Suprapubic skin (tissue), 4 donors: ENCODE results near the gene PSME1. TPM values are rescaled to one million over a fixed set of nuclear protein-coding genes. Genes with fewer than 3 reads are reported as not detected.

Experiments
- DNase-seq, 2 donors: peaks; one replicate each; pipeline ENCODE4 v3.0.0-alpha.2; 2019; ENCODE audit warnings: low spot score in 2 of 2
- H3K27ac ChIP-seq: fragments of 200-600 bp; sonication (generic); one replicate; pipeline ENCODE4 v1.5.1; 2019
- H3K27me3 ChIP-seq: fragments of 200-600 bp; sonication (generic); one replicate; pipeline ENCODE4 v1.5.1; 2019
- H3K36me3 ChIP-seq: fragments of 200-600 bp; sonication (generic); one replicate; pipeline ENCODE4 v1.5.1; 2019
- H3K4me1 ChIP-seq: fragments of 200-600 bp; sonication (generic); one replicate; pipeline ENCODE4 v1.5.1; 2019
- H3K4me3 ChIP-seq: fragments of 200-600 bp; sonication (generic); one replicate; pipeline ENCODE4 v1.5.1; 2019; ENCODE audit warnings: mild to moderate bottlenecking
- H3K9me3 ChIP-seq: fragments of 200-600 bp; sonication (generic); one replicate; pipeline ENCODE4 v1.5.1; 2019
- EP300 ChIP-seq: sonication (generic); formaldehyde crosslinking; IDR thresholded peaks from one replicate; pipeline ENCODE4 v1.6.1; 2017; ENCODE audit warnings: antibody characterized with exemption
- POLR2A ChIP-seq, 2 donors: fragments of 450-650 bp; IDR thresholded peaks; one replicate each; pipeline ENCODE4 v1.6.1; 2017; ENCODE audit warnings: antibody characterized with exemption in 2 of 2, mild to moderate bottlenecking in 2 of 2, moderate library complexity in 2 of 2
- POLR2AphosphoS5 ChIP-seq, 3 donors: sonication (generic); formaldehyde crosslinking; IDR thresholded peaks; one replicate each; pipeline ENCODE4 v1.6.1; 2017; ENCODE audit warnings: antibody characterized with exemption in 3 of 3
- WGBS: methylation state at CpG from one replicate; pipeline ENCODE4 v1.1.5; 2018; 5-methylcytosine and 5-hydroxymethylcytosine counted together
- total RNA-seq, 4 donors: library from RNA; depleted of rRNA; stranded (reverse); fragments of >200 nt; gene quantifications; one replicate each; pipeline ENCODE4 v1.1.0, GENCODE V29; 2016
- TF ChIP-seq, protein P1 (sequence below), 2 donors: fragments of 200-600 bp in 1 of 2; fragments of 450-650 bp in 1 of 2; sonication (generic) in 1 of 2; IDR thresholded peaks; one replicate each; pipeline ENCODE4 v1.5.1; 2016 to 2019; ENCODE audit warnings: antibody characterized with exemption in 2 of 2, mild to moderate bottlenecking in 1 of 2, moderate library complexity in 1 of 2

PSME1 gene
- total RNA-seq, 4 donors from 2014 or later = 72.3 to 113 (median 91.1) TPM

DNA sequence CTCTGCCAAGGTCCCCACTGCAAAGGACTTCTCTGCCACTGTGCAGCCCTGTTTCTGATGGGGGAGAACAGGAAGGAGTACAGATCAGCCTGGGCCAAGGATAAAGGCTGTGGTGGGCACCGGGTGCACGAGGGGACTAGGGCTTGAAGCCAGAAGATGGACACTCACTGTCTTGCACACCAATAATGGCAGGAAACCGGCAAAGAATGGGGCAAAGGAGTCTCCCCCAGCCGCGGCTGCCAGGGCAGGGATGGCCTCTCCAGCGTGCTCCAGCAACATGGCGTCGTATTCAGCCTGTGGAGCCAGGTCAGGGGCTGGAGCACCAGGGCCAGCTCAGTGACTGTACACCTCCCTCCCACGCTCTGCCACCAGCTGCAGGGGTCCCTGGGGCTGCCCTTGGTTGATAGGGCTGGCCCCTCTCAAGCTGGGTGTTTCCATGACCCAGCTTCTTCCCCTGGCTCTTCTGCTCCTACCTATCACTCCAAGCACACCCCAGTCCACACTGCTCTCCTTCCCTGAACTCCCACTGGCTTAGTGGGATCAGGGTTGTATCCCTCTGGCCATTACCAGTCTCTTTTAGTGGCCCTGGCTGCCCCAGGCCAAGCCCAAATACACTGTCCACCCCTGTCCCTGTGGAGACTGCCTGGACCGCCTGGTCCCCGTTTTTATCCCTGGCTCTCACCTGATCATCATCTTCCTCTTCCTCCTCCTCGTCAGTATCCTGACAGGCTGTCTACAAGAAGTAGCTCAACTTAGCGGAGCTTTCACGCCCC is 46.3 kb downstream of the PSME1 start:
- H3K27me3 ChIP-seq = no peaks in the 10 kb centered on the region
- H3K27ac ChIP-seq = no peak overlapping the region
- no peaks in the 10 kb centered on the region for H3K9me3 ChIP-seq
- peaks cover 93% of the 10 kb centered on the region for H3K36me3 ChIP-seq
- 92% methylated on average over 13 of the region's 14 CpGs for WGBS
- no peak overlapping the region for H3K4me3 ChIP-seq
- H3K4me1 ChIP-seq = peaks cover 4% of the 10 kb centered on the region
- TF ChIP-seq POLR2A (IDR thresholded peaks at IDR 0.05) = no peak
- no peak for TF ChIP-seq EP300
- TF ChIP-seq POLR2AphosphoS5 (IDR thresholded peaks at IDR 0.05) = no peak
- TF ChIP-seq, protein P1, sequence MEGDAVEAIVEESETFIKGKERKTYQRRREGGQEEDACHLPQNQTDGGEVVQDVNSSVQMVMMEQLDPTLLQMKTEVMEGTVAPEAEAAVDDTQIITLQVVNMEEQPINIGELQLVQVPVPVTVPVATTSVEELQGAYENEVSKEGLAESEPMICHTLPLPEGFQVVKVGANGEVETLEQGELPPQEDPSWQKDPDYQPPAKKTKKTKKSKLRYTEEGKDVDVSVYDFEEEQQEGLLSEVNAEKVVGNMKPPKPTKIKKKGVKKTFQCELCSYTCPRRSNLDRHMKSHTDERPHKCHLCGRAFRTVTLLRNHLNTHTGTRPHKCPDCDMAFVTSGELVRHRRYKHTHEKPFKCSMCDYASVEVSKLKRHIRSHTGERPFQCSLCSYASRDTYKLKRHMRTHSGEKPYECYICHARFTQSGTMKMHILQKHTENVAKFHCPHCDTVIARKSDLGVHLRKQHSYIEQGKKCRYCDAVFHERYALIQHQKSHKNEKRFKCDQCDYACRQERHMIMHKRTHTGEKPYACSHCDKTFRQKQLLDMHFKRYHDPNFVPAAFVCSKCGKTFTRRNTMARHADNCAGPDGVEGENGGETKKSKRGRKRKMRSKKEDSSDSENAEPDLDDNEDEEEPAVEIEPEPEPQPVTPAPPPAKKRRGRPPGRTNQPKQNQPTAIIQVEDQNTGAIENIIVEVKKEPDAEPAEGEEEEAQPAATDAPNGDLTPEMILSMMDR (IDR thresholded peaks at IDR 0.05) = no peak
- no peak for DNase-seq

DNA sequence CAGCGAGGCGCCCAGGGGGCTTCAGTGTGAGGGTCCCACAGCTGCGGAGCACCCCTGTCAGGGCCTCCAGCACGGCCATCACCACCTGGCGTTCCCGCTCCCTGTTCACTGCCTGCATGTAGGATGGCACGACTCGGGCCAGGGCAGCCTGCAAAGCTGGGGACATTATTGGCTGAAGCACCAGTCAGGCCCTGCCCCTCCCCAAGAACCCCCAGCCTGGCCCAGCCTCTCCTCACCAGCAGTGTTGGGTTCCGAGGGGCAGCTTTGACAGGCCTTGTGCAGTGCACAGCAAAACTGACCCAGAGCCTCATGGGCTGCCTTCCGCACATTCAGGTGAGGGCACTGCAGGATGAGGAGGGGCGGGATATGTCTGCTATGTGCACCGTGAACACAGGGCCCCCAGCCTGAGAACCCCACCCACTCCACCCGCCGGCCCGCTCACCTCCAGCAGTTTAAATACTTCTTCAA is 47.1 kb downstream of the PSME1 start:
- Histone ChIP-seq H3K4me1 (peaks cover 12% of the 10 kb centered on the region), H3K27me3 (no peaks in the 10 kb centered on the region), H3K36me3 (peaks cover 86% of the 10 kb centered on the region), H3K27ac (no peak overlapping the region), H3K9me3 (no peaks in the 10 kb centered on the region), H3K4me3 (no peak overlapping the region)
- TF ChIP-seq EP300 (no peak), POLR2A (IDR thresholded peaks at IDR 0.05) (no peak), POLR2AphosphoS5 (IDR thresholded peaks at IDR 0.05) (no peak)
- TF ChIP-seq, protein P1 (IDR thresholded peaks at IDR 0.05) = no peak
- 94% methylated on average over 7 of the region's 15 CpGs for WGBS
- DNase-seq = no peak

DNA sequence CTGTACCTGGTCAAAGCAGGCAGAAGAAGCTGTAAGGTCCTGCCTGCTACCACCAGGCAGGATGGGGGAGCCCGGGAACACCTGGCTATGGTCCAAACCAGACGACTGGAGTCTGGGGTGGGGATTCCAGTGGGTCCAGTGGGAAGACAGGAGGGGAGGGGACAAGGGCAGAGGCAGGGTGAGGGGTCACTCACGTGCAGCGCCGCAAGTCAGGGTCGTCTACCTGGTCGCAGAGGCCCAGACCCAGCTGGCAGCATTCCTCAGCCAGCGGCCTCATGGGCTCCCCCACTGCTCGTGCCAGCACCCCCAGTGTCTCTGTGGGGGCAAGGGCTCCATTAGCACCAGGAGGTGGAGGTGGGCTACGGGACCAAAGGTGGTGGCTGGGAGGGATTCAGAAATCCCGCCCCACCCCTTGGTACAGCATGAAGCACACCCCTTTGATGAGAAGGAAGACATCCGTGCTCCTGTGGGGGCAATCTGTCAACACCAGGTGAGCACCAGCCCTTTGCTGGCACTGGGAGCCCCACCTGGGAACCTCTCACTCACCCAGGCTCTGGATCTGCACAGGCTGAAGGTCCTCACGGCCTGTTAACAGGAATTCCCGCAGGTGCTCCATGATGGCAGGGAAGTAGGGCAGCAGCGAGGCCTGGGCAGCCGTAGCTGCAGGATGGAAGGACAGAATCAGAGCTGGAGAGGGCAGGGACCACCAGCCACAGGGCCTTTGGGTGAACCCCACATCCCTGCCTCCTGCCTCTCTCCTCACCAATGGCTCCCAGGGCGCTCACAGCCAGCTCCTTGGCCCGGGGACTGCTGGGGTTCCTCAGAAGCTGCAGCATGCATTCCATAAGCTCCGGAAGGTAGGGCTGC is 48.3 kb downstream of the PSME1 start:
- WGBS = 81% methylated on average over 9 of the region's 19 CpGs

DNA sequence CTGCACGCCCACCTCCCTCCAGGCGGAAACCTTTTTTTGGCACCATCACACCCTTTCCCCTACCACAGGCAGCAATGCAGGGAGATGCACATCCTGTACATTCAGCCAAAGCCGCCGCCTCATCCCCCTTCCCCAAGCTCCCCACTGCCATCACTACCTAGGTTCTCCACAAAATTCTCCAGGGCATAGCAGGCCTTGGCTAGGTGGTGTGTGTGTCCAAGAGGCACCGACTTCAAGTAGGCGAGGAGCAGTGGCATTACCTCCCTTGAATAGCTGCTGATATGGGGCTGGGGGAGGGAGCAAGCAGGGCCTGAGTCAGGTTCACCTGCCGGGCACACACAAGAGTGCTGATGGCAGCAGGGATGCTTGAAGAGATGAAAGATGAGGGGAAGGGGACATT is 49.0 kb downstream of the PSME1 start:
- H3K36me3 ChIP-seq = peaks cover 67% of the 10 kb centered on the region
- no peak for TF ChIP-seq POLR2A (IDR thresholded peaks at IDR 0.05)
- no peak for TF ChIP-seq EP300
- no peak for TF ChIP-seq POLR2AphosphoS5 (IDR thresholded peaks at IDR 0.05)
- TF ChIP-seq, protein P1 (IDR thresholded peaks at IDR 0.05) = no peak
- H3K4me1 ChIP-seq = peaks cover 26% of the 10 kb centered on the region

More for the DNA sequence above, 48.3 kb downstream of the PSME1 start:
- Histone ChIP-seq H3K4me1 (peaks cover 22% of the 10 kb centered on the region), H3K36me3 (peaks cover 74% of the 10 kb centered on the region), H3K27me3 (no peaks in the 10 kb centered on the region), H3K9me3 (no peaks in the 10 kb centered on the region), H3K27ac (no peak overlapping the region), H3K4me3 (no peak overlapping the region)
- DNase-seq = no peak
- TF ChIP-seq, protein P1 (IDR thresholded peaks at IDR 0.05) = no peak
- TF ChIP-seq POLR2AphosphoS5 (IDR thresholded peaks at IDR 0.05) = no peak
- TF ChIP-seq POLR2A (IDR thresholded peaks at IDR 0.05) = no peak
- TF ChIP-seq EP300 = no peak

DNA sequence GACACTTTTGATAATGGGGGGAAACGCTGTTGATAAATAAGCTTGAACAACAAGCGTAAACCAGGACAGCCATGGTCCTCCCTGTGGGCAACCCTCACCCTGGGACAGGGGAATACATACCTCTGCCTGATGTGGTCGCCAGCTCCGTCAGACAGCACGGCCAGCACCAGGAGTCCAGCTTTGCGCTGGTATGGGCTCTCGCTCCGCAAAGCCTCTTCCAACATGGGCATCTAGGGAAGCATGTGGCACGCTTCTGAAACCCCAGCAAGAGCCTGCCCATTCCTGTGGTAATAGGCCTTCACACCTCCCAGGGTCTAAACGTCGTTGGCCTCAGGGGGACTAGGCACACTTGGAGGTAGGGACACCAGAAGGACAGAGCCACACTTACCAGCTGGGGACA is 49.7 kb downstream of the PSME1 start:
- Histone ChIP-seq H3K4me1 (peaks cover 26% of the 10 kb centered on the region), H3K9me3 (no peaks in the 10 kb centered on the region), H3K4me3 (no peak overlapping the region), H3K36me3 (peaks cover 63% of the 10 kb centered on the region), H3K27ac (no peak overlapping the region), H3K27me3 (no peaks in the 10 kb centered on the region)
- WGBS = 96% methylated on average over 11 of the region's 11 CpGs
- TF ChIP-seq EP300 (no peak), POLR2A (IDR thresholded peaks at IDR 0.05) (no peak), POLR2AphosphoS5 (IDR thresholded peaks at IDR 0.05) (no peak)
- TF ChIP-seq, protein P1 (IDR thresholded peaks at IDR 0.05) = no peak
- DNase-seq = no peak

More for the DNA sequence above, 49.0 kb downstream of the PSME1 start:
- 94% methylated on average over 7 of the region's 7 CpGs for WGBS
- DNase-seq = no peak
- Histone ChIP-seq H3K4me3 (no peak overlapping the region), H3K9me3 (no peaks in the 10 kb centered on the region), H3K27ac (no peak overlapping the region), H3K27me3 (no peaks in the 10 kb centered on the region)
